GM12878 (cell line): ENCODE data around the gene BUB3.

Experiments used
- ATF3 ChIP-seq: IDR thresholded peaks from 2 replicates; pipeline ENCODE4 v1.6.1; 2011; ENCODE audit warnings: low read depth, mild to moderate bottlenecking, low read length, moderate library complexity, borderline replicate concordance; ENCODE audit errors: extremely low read depth
- E2F8 ChIP-seq: fragments of 450-650 bp; IDR thresholded peaks from 2 replicates; pipeline ENCODE4 v1.6.1; 2018; ENCODE audit warnings: mild to moderate bottlenecking, low read depth, moderate library complexity; ENCODE audit not compliant: partially characterized antibody
- HDGF ChIP-seq: fragments of 450-650 bp; IDR thresholded peaks from 2 replicates; pipeline ENCODE4 v1.6.1; 2016; ENCODE audit warnings: antibody characterized with exemption
- JUND ChIP-seq: IDR thresholded peaks from 2 replicates; pipeline ENCODE4 v1.6.1; 2012; ENCODE audit warnings: low read depth, mild to moderate bottlenecking, low read length, improper control_type of control experiment, moderate library complexity
- NFYB ChIP-seq: IDR thresholded peaks from 2 replicates; pipeline ENCODE4 v1.6.1; 2011; ENCODE audit warnings: low read depth, mild to moderate bottlenecking, low read length, improper control_type of control experiment, moderate library complexity; ENCODE audit not compliant: insufficient read depth
- POLR2A ChIP-seq: IDR thresholded peaks from 2 replicates; pipeline ENCODE4 v1.6.1; 2011; ENCODE audit warnings: low read depth, mild to moderate bottlenecking, low read length
- SIN3A ChIP-seq: IDR thresholded peaks from 2 replicates; pipeline ENCODE4 v1.6.1; 2012; ENCODE audit warnings: low read depth, low read length, improper control_type of control experiment
- SPI1 ChIP-seq: IDR thresholded peaks from 2 replicates; pipeline ENCODE4 v1.6.1; 2011; ENCODE audit warnings: low read depth, mild to moderate bottlenecking, low read length, moderate library complexity, borderline replicate concordance; ENCODE audit not compliant: insufficient read depth
- TCF3 ChIP-seq: IDR thresholded peaks from 2 replicates; pipeline ENCODE4 v1.6.1; 2012; ENCODE audit warnings: low read depth, mild to moderate bottlenecking, low read length, borderline replicate concordance; ENCODE audit not compliant: insufficient read depth
- TF ChIP-seq, protein P1 (sequence below), 3 experiments: IDR thresholded peaks in 2 of 3; conservative IDR thresholded peaks in 1 of 3; 2 replicates each; pipeline ENCODE4 v1.5.1; 2011; ENCODE audit warnings: low read depth in 3 of 3, low read length in 3 of 3, mild to moderate bottlenecking in 3 of 3, control low read depth in 2 of 3, moderate library complexity in 2 of 3, inconsistent platforms in 1 of 3, mixed read lengths in 1 of 3; ENCODE audit not compliant: control insufficient read depth in 2 of 3, insufficient read depth in 1 of 3; ENCODE audit errors: extremely low read depth in 1 of 3

DNA sequence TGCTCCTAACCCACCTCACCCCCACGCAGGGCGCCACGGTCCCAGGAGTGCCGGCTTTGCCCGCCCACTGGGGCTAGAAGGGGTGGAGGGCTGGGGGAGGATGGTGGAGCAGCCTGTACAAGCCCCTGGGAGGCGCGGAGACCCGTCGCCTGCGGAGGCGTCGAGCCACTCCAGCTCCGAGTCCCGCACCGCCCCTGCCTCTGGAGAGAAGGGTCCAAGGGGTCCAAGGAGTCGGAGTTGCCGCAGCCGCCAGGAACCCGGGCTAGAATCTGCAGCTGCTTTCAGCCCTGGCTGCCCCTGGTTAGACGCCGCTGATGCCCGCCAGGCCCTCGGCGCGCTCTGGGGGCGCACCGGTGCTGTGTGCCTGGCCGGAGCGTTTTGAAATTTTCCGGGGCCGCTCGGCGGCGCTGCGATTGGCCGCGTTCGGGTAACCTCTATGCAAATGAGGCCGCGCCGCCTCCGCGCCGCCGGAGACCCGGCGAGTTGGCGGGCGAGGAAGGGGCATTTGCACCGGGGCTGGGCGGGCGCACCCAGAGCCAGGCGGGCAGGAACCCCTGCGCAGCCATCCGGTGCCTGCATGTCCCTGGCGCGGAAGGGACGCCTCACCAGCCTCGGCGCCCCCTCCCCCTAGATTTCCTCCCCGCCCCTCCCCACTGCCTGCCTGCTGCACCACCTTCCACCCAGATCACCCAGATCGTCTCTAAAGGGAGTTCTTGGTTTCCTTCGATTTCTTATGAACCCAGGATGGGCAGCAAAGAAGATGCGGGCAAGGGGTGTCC is 6.4 kb upstream of the BUB3 start, which contains the start of gene HMX2:
- TF ChIP-seq JUND (no peak), SIN3A (0 out of 2 replicates have a peak, but pooled peaks have one; percentile 23), TCF3 (no peak), ATF3 (no peak), HDGF (no peak), NFYB (peak; percentile 20; the same call in 1 of the 2 replicates), POLR2A (peak; percentile 59), E2F8 (no peak), SPI1 (no peak)
- TF ChIP-seq, protein P1, sequence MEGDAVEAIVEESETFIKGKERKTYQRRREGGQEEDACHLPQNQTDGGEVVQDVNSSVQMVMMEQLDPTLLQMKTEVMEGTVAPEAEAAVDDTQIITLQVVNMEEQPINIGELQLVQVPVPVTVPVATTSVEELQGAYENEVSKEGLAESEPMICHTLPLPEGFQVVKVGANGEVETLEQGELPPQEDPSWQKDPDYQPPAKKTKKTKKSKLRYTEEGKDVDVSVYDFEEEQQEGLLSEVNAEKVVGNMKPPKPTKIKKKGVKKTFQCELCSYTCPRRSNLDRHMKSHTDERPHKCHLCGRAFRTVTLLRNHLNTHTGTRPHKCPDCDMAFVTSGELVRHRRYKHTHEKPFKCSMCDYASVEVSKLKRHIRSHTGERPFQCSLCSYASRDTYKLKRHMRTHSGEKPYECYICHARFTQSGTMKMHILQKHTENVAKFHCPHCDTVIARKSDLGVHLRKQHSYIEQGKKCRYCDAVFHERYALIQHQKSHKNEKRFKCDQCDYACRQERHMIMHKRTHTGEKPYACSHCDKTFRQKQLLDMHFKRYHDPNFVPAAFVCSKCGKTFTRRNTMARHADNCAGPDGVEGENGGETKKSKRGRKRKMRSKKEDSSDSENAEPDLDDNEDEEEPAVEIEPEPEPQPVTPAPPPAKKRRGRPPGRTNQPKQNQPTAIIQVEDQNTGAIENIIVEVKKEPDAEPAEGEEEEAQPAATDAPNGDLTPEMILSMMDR (IDR thresholded peaks at IDR 0.05 in 2 of 3, conservative IDR thresholded peaks at IDR 0.05 in 1 of 3; ENCODE audit: control insufficient read depth in 2 of 3, extremely low read depth in 1 of 3, insufficient read depth in 1 of 3, low read depth in 3 of 3, low read length in 3 of 3) = no peak
